ENCODE results near the gene ANKRD12. TPM values are rescaled to one million over a fixed set of nuclear protein-coding genes. Genes with fewer than 3 reads are reported as not detected.
"Not testable (repeated sequence)": the region's sequence is repeated elsewhere in the genome, so short reads cannot be mapped to it uniquely, and the experiment has no call there.

ANKRD12 gene
- total RNA-seq, 1 experiment from 2014 or later = 19.1 TPM

GRCh38 chr18:9164149-9164548, 27.6 kb downstream of the ANKRD12 start:
- H3K4me3 ChIP-seq (ENCODE audit: low read length); ATAC-seq; H3K36me3 ChIP-seq (ENCODE audit: low read depth, low read length); H3K4me2 ChIP-seq (ENCODE audit: low read length); H3K27ac ChIP-seq (ENCODE audit: low read length); H3K27me3 ChIP-seq (ENCODE audit: low read length); H3K9ac ChIP-seq (ENCODE audit: low read length); H4K20me1 ChIP-seq (ENCODE audit: low read length); H3F3A ChIP-seq (ENCODE audit: low read length, unreplicated experiment); H3K9me2 ChIP-seq (replicated peaks; ENCODE audit: low read length); H3K4me1 ChIP-seq (ENCODE audit: insufficient read depth, low read length); BruUV-seq (replicated peaks); H3K9me3 ChIP-seq (ENCODE audit: low read length); POLR2A ChIA-PET (ENCODE audit: unreplicated experiment); H2AFZ ChIP-seq (ENCODE audit: low read length); DNase-seq; CTCF ChIA-PET; intact Hi-C loops (cut with micrococcal nuclease): not testable (repeated sequence)
- H3K79me2 ChIP-seq (ENCODE audit: low read length) = peaks cover 55% of the 10 kb centered on the region

DNA sequence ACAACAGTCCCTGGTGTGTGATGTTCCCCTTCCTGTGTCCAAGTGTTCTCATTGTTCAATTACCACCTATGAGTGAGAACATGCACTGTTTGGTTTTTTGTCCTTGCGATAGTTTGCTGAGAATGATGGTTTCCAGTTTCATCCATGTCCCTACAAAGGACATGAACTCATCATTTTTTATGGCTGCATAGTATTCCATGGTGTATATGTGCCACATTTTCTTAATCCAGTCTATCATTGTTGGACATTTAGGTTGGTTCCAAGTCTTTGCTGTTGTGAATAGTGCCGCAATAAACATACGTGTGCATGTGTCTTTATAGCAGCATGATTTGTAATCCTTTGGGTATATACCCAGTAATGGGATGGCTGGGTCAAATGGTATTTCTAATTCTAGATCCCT, 29.3 kb downstream of the ANKRD12 start:
- H2AFZ ChIP-seq (ENCODE audit: low read length); intact Hi-C loops (cut with micrococcal nuclease); H4K20me1 ChIP-seq (ENCODE audit: low read length); ATAC-seq; H3K27me3 ChIP-seq (ENCODE audit: low read length); H3K9me2 ChIP-seq (replicated peaks; ENCODE audit: low read length); H3K4me1 ChIP-seq (ENCODE audit: insufficient read depth, low read length); H3K4me3 ChIP-seq (ENCODE audit: low read length); H3F3A ChIP-seq (ENCODE audit: low read length, unreplicated experiment); H3K9me3 ChIP-seq (ENCODE audit: low read length); BruUV-seq (replicated peaks); DNase-seq; H3K9ac ChIP-seq (ENCODE audit: low read length); H3K4me2 ChIP-seq (ENCODE audit: low read length); H3K27ac ChIP-seq (ENCODE audit: low read length); POLR2A ChIA-PET (ENCODE audit: unreplicated experiment); H3K36me3 ChIP-seq (ENCODE audit: low read depth, low read length); CTCF ChIA-PET: not testable (repeated sequence)
- H3K79me2 ChIP-seq (ENCODE audit: low read length) = peaks cover 46% of the 10 kb centered on the region

GRCh38 chr18:9169515-9169914, 32.9 kb downstream of the ANKRD12 start:
- H3K27me3 ChIP-seq (ENCODE audit: low read length); BruUV-seq (replicated peaks); DNase-seq; H3F3A ChIP-seq (ENCODE audit: low read length, unreplicated experiment); H3K36me3 ChIP-seq (ENCODE audit: low read depth, low read length); H3K4me3 ChIP-seq (ENCODE audit: low read length); H4K20me1 ChIP-seq (ENCODE audit: low read length); H3K4me2 ChIP-seq (ENCODE audit: low read length); ATAC-seq; H3K9me3 ChIP-seq (ENCODE audit: low read length); H3K4me1 ChIP-seq (ENCODE audit: insufficient read depth, low read length); intact Hi-C loops (cut with micrococcal nuclease); H2AFZ ChIP-seq (ENCODE audit: low read length); H3K9me2 ChIP-seq (replicated peaks; ENCODE audit: low read length); POLR2A ChIA-PET (ENCODE audit: unreplicated experiment); H3K27ac ChIP-seq (ENCODE audit: low read length); H3K9ac ChIP-seq (ENCODE audit: low read length): not testable (repeated sequence)
- peaks cover 47% of the 10 kb centered on the region for H3K79me2 ChIP-seq (ENCODE audit: low read length)
- CTCF ChIA-PET = interaction anchor here (0.6 kb wide), 1 partner anchor 9 kb away, joined by 4 read pairs; no protein-coding TSS in a partner anchor

DNA sequence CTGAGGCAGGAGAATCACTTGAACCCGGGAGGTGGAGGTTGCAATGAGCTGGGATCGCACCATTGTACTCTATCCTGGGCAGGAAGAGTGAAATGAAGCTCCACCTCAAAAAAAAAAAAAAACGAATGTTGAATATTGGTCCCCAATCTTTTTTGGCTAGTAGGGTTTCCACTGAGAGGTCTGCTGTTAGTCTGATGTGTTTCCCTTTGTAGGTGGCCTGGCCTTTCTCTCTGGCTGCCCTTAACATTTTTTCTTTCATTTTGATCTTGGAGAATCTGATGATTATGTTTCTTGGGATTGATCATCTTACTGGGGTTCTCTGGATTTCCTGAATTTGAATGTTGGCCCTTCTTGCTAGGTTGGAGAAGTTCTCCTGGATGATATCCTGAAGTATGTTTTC, 35.3 kb downstream of the ANKRD12 start:
- not testable (repeated sequence) for DNase-seq; H3K36me3 ChIP-seq (ENCODE audit: low read depth, low read length); H4K20me1 ChIP-seq (ENCODE audit: low read length)

DNA sequence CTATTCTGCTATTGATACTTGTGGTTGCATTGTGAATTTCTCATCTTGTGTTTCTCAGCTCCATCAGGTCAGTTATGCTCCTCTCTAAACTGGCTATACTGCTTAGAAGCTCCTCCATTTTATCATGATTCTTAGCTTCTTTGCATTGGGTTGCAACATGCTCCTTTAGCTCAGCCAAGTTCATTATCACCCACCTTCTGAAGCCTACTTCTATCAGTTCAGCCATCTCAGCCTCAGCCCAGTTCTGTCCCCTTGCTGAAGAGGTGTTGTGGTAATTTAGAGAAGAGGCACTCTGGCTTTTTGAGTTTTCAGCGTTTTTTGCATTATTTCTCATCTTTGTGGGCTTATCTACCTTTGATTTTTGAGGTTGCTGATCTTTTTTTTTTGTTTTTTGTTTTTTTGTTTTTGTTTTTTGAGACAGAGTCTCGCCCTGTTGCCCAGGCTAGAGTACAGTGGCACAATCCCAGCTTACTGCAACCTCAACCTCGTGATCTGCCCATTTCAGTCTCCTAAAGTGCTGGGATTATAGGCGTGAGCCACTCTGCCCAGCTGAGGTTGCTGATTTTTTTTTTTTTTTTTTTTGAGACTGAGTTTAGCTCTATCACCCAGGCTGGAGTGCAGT, 36.0 kb downstream of the ANKRD12 start:
- Histone ChIP-seq H3K79me2 (ENCODE audit: low read length) (peaks cover 57% of the 10 kb centered on the region), H2AFZ (ENCODE audit: low read length) (no peak overlapping the region), H3K36me3 (ENCODE audit: low read depth, low read length) (no peaks in the 10 kb centered on the region), H3K4me3 (ENCODE audit: low read length) (no peak overlapping the region), H3K4me2 (ENCODE audit: low read length) (no peak overlapping the region), H4K20me1 (ENCODE audit: low read length) (no peaks in the 10 kb centered on the region; the same call in 1 of the 2 replicates), H3K27me3 (ENCODE audit: low read length) (no peaks in the 10 kb centered on the region), H3K27ac (ENCODE audit: low read length) (no peak overlapping the region), H3K9me2 (replicated peaks; ENCODE audit: low read length) (no peaks in the 10 kb centered on the region), H3F3A (ENCODE audit: low read length, unreplicated experiment) (no peaks in the 10 kb centered on the region), H3K9ac (ENCODE audit: low read length) (no peak overlapping the region), H3K9me3 (ENCODE audit: low read length) (no peaks in the 10 kb centered on the region), H3K4me1 (ENCODE audit: insufficient read depth, low read length) (no peaks in the 10 kb centered on the region)
- ChIA-PET POLR2A (ENCODE audit: unreplicated experiment) (interaction anchor here (0.6 kb wide), 2 partner anchors 9 to 13 kb away, joined by 4 read pairs; no protein-coding TSS in a partner anchor), CTCF (no interaction called here)
- intact Hi-C loops (cut with micrococcal nuclease) = no loop called here
- ATAC-seq = no peak
- TF ChIP-seq CTCF (conservative IDR thresholded peaks at IDR 0.05; ENCODE audit: low read depth, low read length) = no peak
- TF ChIP-seq EZH2phosphoT487 (IDR thresholded peaks at IDR 0.05; ENCODE audit: borderline replicate concordance, low read length) = no peak
- no peak for TF ChIP-seq EZH2 (IDR thresholded peaks at IDR 0.05; ENCODE audit: low read length, unreplicated experiment)
- no TSS peak for BruUV-seq (replicated peaks)
- no peak for DNase-seq

More for the DNA sequence above, 35.3 kb downstream of the ANKRD12 start:
- POLR2A ChIA-PET (ENCODE audit: unreplicated experiment); intact Hi-C loops (cut with micrococcal nuclease); H3K27ac ChIP-seq (ENCODE audit: low read length); H3K9me2 ChIP-seq (replicated peaks; ENCODE audit: low read length); H3K9ac ChIP-seq (ENCODE audit: low read length); H3K4me1 ChIP-seq (ENCODE audit: insufficient read depth, low read length); H3K9me3 ChIP-seq (ENCODE audit: low read length); H2AFZ ChIP-seq (ENCODE audit: low read length); H3K27me3 ChIP-seq (ENCODE audit: low read length); CTCF ChIA-PET; H3F3A ChIP-seq (ENCODE audit: low read length, unreplicated experiment); ATAC-seq; H3K4me2 ChIP-seq (ENCODE audit: low read length); H3K4me3 ChIP-seq (ENCODE audit: low read length); BruUV-seq (replicated peaks): not testable (repeated sequence)
- H3K79me2 ChIP-seq (ENCODE audit: low read length) = peaks cover 50% of the 10 kb centered on the region
